Gastrocnemius medialis (tissue), 4 donors: Measurements from ENCODE around the gene ATXN1. TPM values are rescaled to one million over a fixed set of nuclear protein-coding genes. Genes with fewer than 3 reads are reported as not detected.

ENCODE experiments used
- ATAC-seq, 2 donors: fragments of 150-250 bp; one replicate each; pipeline ENCODE4 v1.9.1; 2016
- DNase-seq, 2 donors: peaks; one replicate each; pipeline ENCODE4 v3.0.0-alpha.2; 2019
- H3K27ac ChIP-seq, 4 donors: fragments of 200-600 bp; sonication (generic); 1 replicate in 1 of 4; 2 replicates in 3 of 4; pipeline ENCODE4 v1.5.1; 2016 to 2018; ENCODE audit warnings: mild to moderate bottlenecking in 2 of 4, moderate library complexity in 1 of 4
- H3K27me3 ChIP-seq, 3 donors: fragments of 200-600 bp; sonication (generic) in 2 of 3; 1 replicate in 1 of 3; 2 replicates in 2 of 3; pipeline versions ENCODE4 v1.5.1 to v1.6.0; 2016 to 2019; ENCODE audit warnings: mild to moderate bottlenecking in 1 of 3, moderate library complexity in 1 of 3
- H3K36me3 ChIP-seq, 2 donors: fragments of 200-600 bp; sonication (generic) in 1 of 2; one replicate each; pipeline ENCODE4 v1.5.1; 2017 to 2018
- H3K4me1 ChIP-seq, 2 donors: fragments of 200-600 bp; sonication (generic) in 1 of 2; one replicate each; pipeline ENCODE4 v1.5.1; 2016 to 2017; ENCODE audit warnings: mild to moderate bottlenecking in 2 of 2
- H3K4me3 ChIP-seq, 4 donors: fragments of 200-600 bp; sonication (generic) in 3 of 4; 1 replicate in 1 of 4; 2 replicates in 3 of 4; pipeline ENCODE4 v1.5.1; 2016 to 2019; ENCODE audit warnings: mild to moderate bottlenecking in 2 of 4
- H3K9me3 ChIP-seq, 3 donors: fragments of 200-600 bp; sonication (generic) in 2 of 3; 1 replicate in 1 of 3; 2 replicates in 2 of 3; pipeline ENCODE4 v1.5.1; 2016 to 2019
- CTCF ChIP-seq, 5 experiments: fragments of 450-650 bp in 3 of 5; fragments of 200-600 bp in 2 of 5; sonication (generic) in 2 of 5; IDR thresholded peaks in 4 of 5; conservative IDR thresholded peaks in 1 of 5; 1 replicate in 4 of 5; 2 replicates in 1 of 5; pipeline ENCODE4 v1.5.1; 2016 to 2019; ENCODE audit warnings: antibody characterized with exemption in 5 of 5, mild to moderate bottlenecking in 3 of 5, moderate library complexity in 3 of 5
- POLR2A ChIP-seq, 2 donors: fragments of 450-650 bp; IDR thresholded peaks; one replicate each; pipeline ENCODE4 v1.6.1; 2017; ENCODE audit warnings: antibody characterized with exemption in 2 of 2, mild to moderate bottlenecking in 2 of 2, moderate library complexity in 2 of 2
- in situ Hi-C, 4 donors: fragments of 200-750 bp; cut with MboI; loops; one replicate each; pipeline versions ENCODE4 v1.15.0 to v1.8.0; 2017; ENCODE audit warnings: low sequenced_read_pairs in 4 of 4
- intact Hi-C: fragments of 100-400 bp; cut with DNase I; formaldehyde crosslinking; loops from one replicate; pipeline ENCODE4 v1.15.1; 2023; ENCODE audit warnings: low total_unique reads
- total RNA-seq, 4 donors: library from RNA; depleted of rRNA; stranded (reverse); fragments of >200 nt; gene quantifications; one replicate each; pipeline versions ENCODE4 v1.1.0 to v1.2.3, GENCODE V29; 2016

ATXN1 gene
- total RNA-seq, 4 donors from 2014 or later = 21.8 to 42.9 (median 33.1) TPM

- H3K4me1 ChIP-seq = peaks cover 40 to 50% of the 10 kb centered on the region in 2 donors
- TF ChIP-seq CTCF (IDR thresholded peaks at IDR 0.05 in 4 of 5, conservative IDR thresholded peaks at IDR 0.05 in 1 of 5) (no peak), POLR2A (IDR thresholded peaks at IDR 0.05) (no peak)
- DNase-seq = no peak
- in situ Hi-C loops (loop anchor here (5.0 to 25.0 kb wide), 4 partner anchors 253 to 450 kb away; partner anchors contain the start of gene ATXN1 (in 2 of the 4)), intact Hi-C loops (loop anchor here (1.0 to 10.0 kb wide), 5 partner anchors 135 to 453 kb away; no protein-coding TSS in a partner anchor)
- H3K9me3 ChIP-seq = no peaks in the 10 kb centered on the region
- ATAC-seq = no peak
- no peak overlapping the region for H3K27ac ChIP-seq
- no peak overlapping the region for H3K4me3 ChIP-seq
- no peaks in the 10 kb centered on the region for H3K36me3 ChIP-seq
- H3K27me3 ChIP-seq = no peaks in the 10 kb centered on the region
These were observed 249.4 kb downstream of the ATXN1 start for GRCh38 chr6:16511723-16512489.

GRCh38 chr6:16511040-16511660 lies 250.1 kb downstream of the ATXN1 start:
- peak; percentile 66 to 71 for ATAC-seq
- no peak overlapping the region for H3K27ac ChIP-seq
- in situ Hi-C loops = loop anchor here (5.0 to 25.0 kb wide), 4 partner anchors 254 to 451 kb away; partner anchors contain the start of gene ATXN1 (in 2 of the 4)
- no peak for TF ChIP-seq POLR2A (IDR thresholded peaks at IDR 0.05)
- peak; percentile 40 to 71 (median 50) for TF ChIP-seq CTCF (IDR thresholded peaks at IDR 0.05 in 4 of 5, conservative IDR thresholded peaks at IDR 0.05 in 1 of 5)
- no peak for DNase-seq
- no peaks in the 10 kb centered on the region for H3K27me3 ChIP-seq
- H3K4me1 ChIP-seq = peaks cover 43 to 50% of the 10 kb centered on the region in 2 donors
- no peak overlapping the region for H3K4me3 ChIP-seq
- H3K36me3 ChIP-seq = no peaks in the 10 kb centered on the region
- no peaks in the 10 kb centered on the region for H3K9me3 ChIP-seq
- intact Hi-C loops = loop anchor here (1.0 to 10.0 kb wide), 4 partner anchors 136 to 454 kb away; no protein-coding TSS in a partner anchor

GRCh38 chr6:16510245-16510644 lies 251.0 kb downstream of the ATXN1 start:
- Histone ChIP-seq H3K4me3 (no peak overlapping the region), H3K27ac (no peak overlapping the region), H3K4me1 (peaks cover 52 to 54% of the 10 kb centered on the region in 2 donors), H3K9me3 (no peaks in the 10 kb centered on the region), H3K27me3 (no peaks in the 10 kb centered on the region), H3K36me3 (no peaks in the 10 kb centered on the region)
- intact Hi-C loops (loop anchor here (2.0 to 10.0 kb wide), 3 partner anchors 137 to 455 kb away; no protein-coding TSS in a partner anchor), in situ Hi-C loops (loop anchor here (5.0 to 25.0 kb wide), 4 partner anchors 255 to 452 kb away; partner anchors contain the start of gene ATXN1 (in 2 of the 4))
- ATAC-seq = no peak
- no peak for TF ChIP-seq POLR2A (IDR thresholded peaks at IDR 0.05)
- no peak for TF ChIP-seq CTCF (IDR thresholded peaks at IDR 0.05 in 4 of 5, conservative IDR thresholded peaks at IDR 0.05 in 1 of 5)
- DNase-seq = no peak

GRCh38 chr6:16508959-16509358 lies 252.3 kb downstream of the ATXN1 start:
- H3K4me3 ChIP-seq = no peak overlapping the region
- in situ Hi-C loops (loop anchor here in 2 of 4 donors (25.0 kb wide), 1 partner anchor 453 kb away; no protein-coding TSS in a partner anchor), intact Hi-C loops (no loop called here)
- peaks cover 49 to 56% of the 10 kb centered on the region in 2 donors for H3K4me1 ChIP-seq
- TF ChIP-seq POLR2A (IDR thresholded peaks at IDR 0.05) (no peak), CTCF (IDR thresholded peaks at IDR 0.05 in 4 of 5, conservative IDR thresholded peaks at IDR 0.05 in 1 of 5) (no peak)
- H3K27me3 ChIP-seq = no peaks in the 10 kb centered on the region
- DNase-seq (no peak), ATAC-seq (peak in 1 of 2 donors; percentile 35)
- no peaks in the 10 kb centered on the region for H3K36me3 ChIP-seq
- no peak overlapping the region for H3K27ac ChIP-seq
- no peaks in the 10 kb centered on the region for H3K9me3 ChIP-seq
